Erythroblast (primary cell): ENCODE measurements around the gene PAFAH1B2.

Experiments used
- GATA1 ChIP-seq: IDR thresholded peaks from 2 replicates; pipeline ENCODE4 v1.6.1; 2011; ENCODE audit warnings: low read depth, mild to moderate bottlenecking, control low read depth, low read length, moderate library complexity
- POLR2A ChIP-seq: IDR thresholded peaks from 2 replicates; pipeline ENCODE4 v1.6.1; 2011; ENCODE audit warnings: mild to moderate bottlenecking, low read length

DNA sequence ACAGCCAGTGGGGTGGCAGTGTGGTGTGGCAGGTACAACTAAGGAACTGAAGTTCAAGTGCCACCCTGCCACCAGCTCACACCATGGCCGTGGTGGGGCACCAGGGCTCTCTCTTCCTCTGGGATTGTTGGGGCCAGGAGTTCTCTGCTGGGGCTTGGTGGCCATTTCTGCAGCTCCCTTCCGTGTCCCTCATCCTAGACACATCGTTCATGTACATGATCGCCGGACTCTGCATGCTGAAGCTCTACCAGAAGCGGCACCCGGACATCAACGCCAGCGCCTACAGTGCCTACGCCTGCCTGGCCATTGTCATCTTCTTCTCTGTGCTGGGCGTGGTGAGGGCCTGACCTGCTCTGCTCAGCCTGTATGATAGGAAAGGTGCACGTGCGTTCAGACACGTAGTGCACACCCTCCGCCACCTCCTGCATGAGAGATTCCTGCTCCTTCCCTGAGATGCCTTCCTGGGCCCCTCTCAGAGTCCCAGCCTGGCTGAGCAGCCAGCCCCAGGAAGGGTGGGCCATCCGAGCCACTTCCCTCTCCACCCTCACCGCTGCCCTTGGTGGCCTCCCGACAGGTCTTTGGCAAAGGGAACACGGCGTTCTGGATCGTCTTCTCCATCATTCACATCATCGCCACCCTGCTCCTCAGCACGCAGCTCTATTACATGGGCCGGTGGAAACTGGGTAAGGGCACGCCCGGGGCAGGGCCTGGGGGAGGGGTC is 47.8 kb downstream of the PAFAH1B2 start:
- TF ChIP-seq POLR2A (no peak), GATA1 (no peak)
